GM12801 (cell line): ENCODE results near the gene SORL1.

Experiments used
- TF ChIP-seq, protein P1 (sequence below): IDR thresholded peaks from one replicate; pipeline ENCODE4 v1.5.1; 2011; ENCODE audit warnings: control low read depth; ENCODE audit not compliant: insufficient read length; ENCODE audit errors: extremely low read depth

The SORL1 gene

GRCh38 chr11:121656328-121657090 lies 204.4 kb downstream of the SORL1 start:
- TF ChIP-seq, protein P1, sequence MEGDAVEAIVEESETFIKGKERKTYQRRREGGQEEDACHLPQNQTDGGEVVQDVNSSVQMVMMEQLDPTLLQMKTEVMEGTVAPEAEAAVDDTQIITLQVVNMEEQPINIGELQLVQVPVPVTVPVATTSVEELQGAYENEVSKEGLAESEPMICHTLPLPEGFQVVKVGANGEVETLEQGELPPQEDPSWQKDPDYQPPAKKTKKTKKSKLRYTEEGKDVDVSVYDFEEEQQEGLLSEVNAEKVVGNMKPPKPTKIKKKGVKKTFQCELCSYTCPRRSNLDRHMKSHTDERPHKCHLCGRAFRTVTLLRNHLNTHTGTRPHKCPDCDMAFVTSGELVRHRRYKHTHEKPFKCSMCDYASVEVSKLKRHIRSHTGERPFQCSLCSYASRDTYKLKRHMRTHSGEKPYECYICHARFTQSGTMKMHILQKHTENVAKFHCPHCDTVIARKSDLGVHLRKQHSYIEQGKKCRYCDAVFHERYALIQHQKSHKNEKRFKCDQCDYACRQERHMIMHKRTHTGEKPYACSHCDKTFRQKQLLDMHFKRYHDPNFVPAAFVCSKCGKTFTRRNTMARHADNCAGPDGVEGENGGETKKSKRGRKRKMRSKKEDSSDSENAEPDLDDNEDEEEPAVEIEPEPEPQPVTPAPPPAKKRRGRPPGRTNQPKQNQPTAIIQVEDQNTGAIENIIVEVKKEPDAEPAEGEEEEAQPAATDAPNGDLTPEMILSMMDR = no peak

- TF ChIP-seq, protein P1 = no peak
These were observed 205.0 kb downstream of the SORL1 start for GRCh38 chr11:121657146-121657545.

- TF ChIP-seq, protein P1 = no peak
These were observed 207.7 kb downstream of the SORL1 start for GRCh38 chr11:121659811-121660210.

DNA sequence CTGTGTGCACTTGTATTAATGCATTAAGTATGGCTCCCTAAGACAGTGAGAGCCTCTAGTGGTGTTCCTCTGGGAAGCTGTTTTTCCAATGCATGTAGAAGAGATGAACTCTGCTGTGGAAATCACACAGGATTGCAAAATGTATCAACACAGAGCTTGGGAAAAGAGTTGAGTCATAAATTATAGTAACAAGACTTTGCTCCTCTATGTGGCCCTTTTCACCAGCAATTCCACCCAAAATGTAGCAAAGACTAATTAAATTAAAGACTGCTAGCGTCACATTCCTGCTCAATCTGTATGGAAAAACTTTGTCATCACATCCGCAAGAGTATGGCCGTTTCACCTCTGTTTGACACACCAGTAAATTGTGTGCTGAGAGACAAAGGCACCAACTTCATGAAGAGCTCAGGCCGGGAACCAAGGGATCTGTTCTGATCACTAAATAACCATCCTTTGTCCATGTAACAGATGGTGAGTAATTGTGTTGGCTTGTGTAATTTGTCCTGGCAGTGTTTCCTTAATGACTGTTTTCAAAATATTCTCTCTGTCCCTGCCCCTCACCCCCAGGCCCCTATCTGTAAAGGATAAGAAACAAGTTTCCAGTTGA lies 209.9 kb downstream of the SORL1 start:
- TF ChIP-seq, protein P1 = no peak

- TF ChIP-seq, protein P1 = no peak
These were observed 212.0 kb downstream of the SORL1 start for GRCh38 chr11:121664144-121664543.

GRCh38 chr11:121665206-121665838 lies 213.2 kb downstream of the SORL1 start:
- TF ChIP-seq, protein P1 = no peak

DNA sequence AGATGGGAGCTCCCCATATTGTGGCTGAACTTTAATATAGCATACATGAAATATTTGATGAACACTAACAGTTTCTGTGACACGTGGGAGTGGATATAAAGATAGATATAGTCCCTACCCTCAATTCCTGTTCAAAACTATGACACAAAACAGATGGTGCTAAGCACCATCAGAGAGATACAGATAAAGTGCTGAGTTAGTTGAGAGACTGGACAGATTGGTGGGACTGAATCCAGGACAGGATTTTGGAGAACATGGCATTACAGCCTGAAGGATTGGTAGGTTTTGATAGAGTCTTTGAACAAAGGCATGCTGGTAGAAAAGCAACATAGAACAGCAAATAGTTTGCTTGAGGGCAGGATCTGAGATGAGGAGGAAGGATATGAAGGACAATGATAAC lies 215.7 kb downstream of the SORL1 start:
- TF ChIP-seq, protein P1 = no peak
